Heart left ventricle (tissue), 16 donors: ENCODE data around the gene PCDH15. TPM values are rescaled to one million over a fixed set of nuclear protein-coding genes. Genes with fewer than 3 reads are reported as not detected.

Source experiments
- ATAC-seq, 4 donors: fragments of 200-7000 bp; cut with Tn5 transposase; one replicate each; pipeline ENCODE4 v1.9.1; 2020 to 2022; ENCODE audit warnings: moderate library complexity in 4 of 4, mild to moderate bottlenecking in 3 of 4, moderate number of reproducible peaks in 1 of 4
- DNase-seq, 5 donors: peaks; one replicate each; pipeline ENCODE4 v3.0.0-alpha.2; 2020
- H3K27ac ChIP-seq, 12 donors: fragments of 200-600 bp; sonication (generic) in 4 of 12; one replicate each; pipeline versions ENCODE4 v1.5.0 to v1.8.0; 2016 to 2022; ENCODE audit warnings: mild to moderate bottlenecking in 2 of 12
- H3K27me3 ChIP-seq, 9 donors: fragments of 200-600 bp; sonication (generic) in 2 of 9; one replicate each; pipeline versions ENCODE4 v1.5.1 to v1.8.0; 2016 to 2022; ENCODE audit warnings: mild to moderate bottlenecking in 3 of 9
- H3K36me3 ChIP-seq, 9 donors: fragments of 200-600 bp; sonication (generic) in 2 of 9; one replicate each; pipeline versions ENCODE4 v1.5.0 to v1.8.0; 2018 to 2022; ENCODE audit warnings: mild to moderate bottlenecking in 2 of 9
- H3K4me1 ChIP-seq, 12 donors: fragments of 200-600 bp; sonication (generic) in 4 of 12; one replicate each; pipeline versions ENCODE4 v1.5.0 to v1.8.0; 2016 to 2022; ENCODE audit warnings: mild to moderate bottlenecking in 3 of 12
- H3K4me3 ChIP-seq, 12 donors: fragments of 200-600 bp; sonication (generic) in 4 of 12; one replicate each; pipeline versions ENCODE4 v1.5.0 to v1.8.0; 2017 to 2022; ENCODE audit warnings: mild to moderate bottlenecking in 9 of 12, moderate library complexity in 4 of 12
- H3K9me3 ChIP-seq, 12 donors: fragments of 200-600 bp; sonication (generic) in 4 of 12; one replicate each; pipeline versions ENCODE4 v1.5.0 to v1.8.0; 2016 to 2022; ENCODE audit warnings: mild to moderate bottlenecking in 1 of 12
- POLR2A ChIP-seq, 2 donors: fragments of 450-650 bp; IDR thresholded peaks; one replicate each; pipeline ENCODE4 v1.6.1; 2017; ENCODE audit warnings: antibody characterized with exemption in 2 of 2, mild to moderate bottlenecking in 2 of 2, moderate library complexity in 2 of 2
- WGBS, 4 donors: extraction: QIAGEN DNeasy Blood & Tissue Kit in 2 of 4; methylation state at CpG; one replicate each; pipeline versions ENCODE4 v1.1.5 to v1.1.7; 2013 to 2018; 5-methylcytosine and 5-hydroxymethylcytosine counted together
- intact Hi-C, 10 donors: fragments of 100-400 bp; cut with DNase I; formaldehyde crosslinking; loops; one replicate each; pipeline versions ENCODE4 v1.11.1 to v1.14.2; 2022
- polyA plus RNA-seq, 2 donors: library from polyadenylated mRNA; stranded (reverse); fragments of 200-250 nt; gene quantifications; one replicate each; pipeline ENCODE4 v1.2.3, GENCODE V29; 2013
- total RNA-seq, 9 donors: library from RNA; depleted of rRNA in 2 of 9; stranded (reverse); fragments of >200 nt in 2 of 9; fragmentation: NEBNext Ultra II Directional in 3 of 9; extraction: Animal tissue kit (Norgen Biotek cat#: 25700) in 3 of 9; gene quantifications; one replicate each; pipeline versions ENCODE4 v1.1.0 to v1.2.4, GENCODE V29; 2016 to 2023
- TF ChIP-seq, protein P1 (sequence below), 12 donors: fragments of 200-600 bp; sonication (generic) in 4 of 12; IDR thresholded peaks; one replicate each; pipeline versions ENCODE4 v1.5.0 to v1.8.0; 2018 to 2022; ENCODE audit warnings: antibody characterized with exemption in 12 of 12, mild to moderate bottlenecking in 5 of 12
- donor health status: ischemic (EF 13 %, LVEDD 7.1; RV severe dilation, severe dysfunction).
- donor health status: healthy with polysubstance abuse.
- donor health status: DM: no; HTN: yes; CAD: no.
- donor health status: DM: no; HTN: no; CAD: no.
- donor health status: ischemic (EF 25% LVEDD 6.9; RV normal size, moderate dysfunction).
- donor health status: ischemic (EF 25% LVEDD 5.7; RV mildly dilated, moderate dysfunction).
- donor health status: healthy.
- donor health status: DM: yes; HTN: yes; CAD: no.
- donor health status: ischemic (EF 35%, LVEDD 5.7; RV mildly dilated, moderate dysfunction).
- donor health status: nonischemic (EF 11% LVEDD 7.7; RV severe dilation, severe dysfunction).
- donor health status: DM: yes; HTN: yes; CAD: no.
- donor health status: PGD.
- donor health status: ischemic (EF 29% LVEDD 5.4; RV normal size, mild dysfunction).
- donor health status: nonischemic (EF 23%, LVEDD 6.1; RV moderate dilation, normal function).

Gene PCDH15
- total and polyA plus RNA-seq, 11 donors: 0.04 to 0.93 (median 0.13) TPM; not detected in 3

DNA sequence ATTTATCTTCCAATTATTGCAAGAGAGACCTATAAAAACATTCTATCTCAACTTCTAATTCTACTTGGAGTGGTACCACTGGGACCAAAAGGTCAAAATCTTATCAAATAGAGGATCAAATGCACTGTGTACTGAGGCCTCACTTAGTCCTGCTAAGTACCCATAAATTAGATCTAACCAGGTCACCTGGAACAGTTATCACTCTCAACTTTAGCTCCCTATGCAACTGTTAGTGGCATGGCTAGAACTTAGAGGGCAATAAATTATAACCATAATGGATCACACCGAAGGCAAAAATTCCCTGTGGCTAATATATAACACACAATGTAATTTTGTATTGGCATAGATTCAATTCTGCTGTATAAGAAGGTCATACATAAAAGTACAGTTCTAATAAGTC, 428.9 kb downstream of the PCDH15 start:
- no peaks in the 10 kb centered on the region for H3K27me3 ChIP-seq
- H3K9me3 ChIP-seq: no peaks in the 10 kb centered on the region
- DNase-seq (no peak), ATAC-seq (no peak)
- intact Hi-C loops: no loop called here
- 78 to 96% (median 88%) methylated on average over 1 of the region's 1 CpG for WGBS, 4 donors
- H3K27ac ChIP-seq: no peak overlapping the region
- no peak overlapping the region for H3K4me3 ChIP-seq
- no peak for TF ChIP-seq POLR2A (IDR thresholded peaks at IDR 0.05)
- TF ChIP-seq, protein P1, sequence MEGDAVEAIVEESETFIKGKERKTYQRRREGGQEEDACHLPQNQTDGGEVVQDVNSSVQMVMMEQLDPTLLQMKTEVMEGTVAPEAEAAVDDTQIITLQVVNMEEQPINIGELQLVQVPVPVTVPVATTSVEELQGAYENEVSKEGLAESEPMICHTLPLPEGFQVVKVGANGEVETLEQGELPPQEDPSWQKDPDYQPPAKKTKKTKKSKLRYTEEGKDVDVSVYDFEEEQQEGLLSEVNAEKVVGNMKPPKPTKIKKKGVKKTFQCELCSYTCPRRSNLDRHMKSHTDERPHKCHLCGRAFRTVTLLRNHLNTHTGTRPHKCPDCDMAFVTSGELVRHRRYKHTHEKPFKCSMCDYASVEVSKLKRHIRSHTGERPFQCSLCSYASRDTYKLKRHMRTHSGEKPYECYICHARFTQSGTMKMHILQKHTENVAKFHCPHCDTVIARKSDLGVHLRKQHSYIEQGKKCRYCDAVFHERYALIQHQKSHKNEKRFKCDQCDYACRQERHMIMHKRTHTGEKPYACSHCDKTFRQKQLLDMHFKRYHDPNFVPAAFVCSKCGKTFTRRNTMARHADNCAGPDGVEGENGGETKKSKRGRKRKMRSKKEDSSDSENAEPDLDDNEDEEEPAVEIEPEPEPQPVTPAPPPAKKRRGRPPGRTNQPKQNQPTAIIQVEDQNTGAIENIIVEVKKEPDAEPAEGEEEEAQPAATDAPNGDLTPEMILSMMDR (IDR thresholded peaks at IDR 0.05): no peak
- no peaks in the 10 kb centered on the region for H3K4me1 ChIP-seq
- H3K36me3 ChIP-seq: no peaks in the 10 kb centered on the region

GRCh38 chr10:54368984-54369383, 432.0 kb downstream of the PCDH15 start:
- DNase-seq (no peak), ATAC-seq (no peak)
- intact Hi-C loops: no loop called here
- Histone ChIP-seq H3K4me1 (no peaks in the 10 kb centered on the region), H3K9me3 (no peaks in the 10 kb centered on the region), H3K4me3 (no peak overlapping the region), H3K27me3 (no peaks in the 10 kb centered on the region), H3K36me3 (no peaks in the 10 kb centered on the region), H3K27ac (no peak overlapping the region)
- TF ChIP-seq, protein P1 (IDR thresholded peaks at IDR 0.05): no peak
- TF ChIP-seq POLR2A (IDR thresholded peaks at IDR 0.05): no peak
- 64 to 74% (median 70%) methylated on average over 3 of the region's 3 CpGs for WGBS, 4 donors

DNA sequence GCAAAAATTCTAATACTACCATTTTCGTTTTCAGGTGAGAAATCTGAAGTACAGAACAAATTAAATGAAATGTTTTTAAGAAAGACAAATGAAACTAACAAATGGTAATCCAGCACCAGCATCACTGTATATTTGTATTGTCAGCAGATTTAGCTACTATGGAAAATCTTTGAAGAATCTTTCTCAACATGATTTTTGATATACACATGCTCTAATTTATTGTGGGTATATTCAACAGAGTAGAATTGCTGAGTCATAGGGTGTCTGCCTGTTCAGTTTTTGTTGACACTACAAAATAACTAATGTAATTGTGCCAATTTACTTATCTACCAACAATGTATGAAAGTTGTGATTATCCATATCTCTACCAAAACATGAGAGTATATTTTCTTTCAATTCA, 437.6 kb downstream of the PCDH15 start:
- no peaks in the 10 kb centered on the region for H3K4me1 ChIP-seq
- intact Hi-C loops: no loop called here
- H3K27ac ChIP-seq: no peak overlapping the region
- H3K27me3 ChIP-seq: no peaks in the 10 kb centered on the region
- ATAC-seq (no peak), DNase-seq (no peak)
- no peak overlapping the region for H3K4me3 ChIP-seq
- H3K9me3 ChIP-seq: no peaks in the 10 kb centered on the region
- TF ChIP-seq, protein P1 (IDR thresholded peaks at IDR 0.05): no peak
- no peak for TF ChIP-seq POLR2A (IDR thresholded peaks at IDR 0.05)
- 38 to 58% (median 47%) methylated on average over 1 of the region's 1 CpG for WGBS, 4 donors
- H3K36me3 ChIP-seq: no peaks in the 10 kb centered on the region

- peaks cover 0 to 13% (median 2%) of the 10 kb centered on the region in 12 donors for H3K9me3 ChIP-seq
- H3K27me3 ChIP-seq: no peaks in the 10 kb centered on the region
- WGBS, 4 donors: 39 to 65% (median 61%) methylated on average over 2 of the region's 2 CpGs
- ATAC-seq (no peak), DNase-seq (no peak)
- no peak overlapping the region for H3K4me3 ChIP-seq
- intact Hi-C loops: no loop called here
- H3K4me1 ChIP-seq: no peaks in the 10 kb centered on the region
- H3K27ac ChIP-seq: no peak overlapping the region
- TF ChIP-seq, protein P1 (IDR thresholded peaks at IDR 0.05): no peak
- TF ChIP-seq POLR2A (IDR thresholded peaks at IDR 0.05): no peak
- H3K36me3 ChIP-seq: no peaks in the 10 kb centered on the region
Measured at GRCh38 chr10:54342058-54342457, 459.0 kb downstream of the PCDH15 start.
